ENCODE results near the gene OR52E5. TPM values are rescaled to one million over a fixed set of nuclear protein-coding genes. Genes with fewer than 3 reads are reported as not detected.

The OR52E5 gene
- total and polyA plus RNA-seq, 2 of the 13 experiments (the other 11 are each of a cell fraction or from before 2014, with no cell fraction given) = not detected

DNA sequence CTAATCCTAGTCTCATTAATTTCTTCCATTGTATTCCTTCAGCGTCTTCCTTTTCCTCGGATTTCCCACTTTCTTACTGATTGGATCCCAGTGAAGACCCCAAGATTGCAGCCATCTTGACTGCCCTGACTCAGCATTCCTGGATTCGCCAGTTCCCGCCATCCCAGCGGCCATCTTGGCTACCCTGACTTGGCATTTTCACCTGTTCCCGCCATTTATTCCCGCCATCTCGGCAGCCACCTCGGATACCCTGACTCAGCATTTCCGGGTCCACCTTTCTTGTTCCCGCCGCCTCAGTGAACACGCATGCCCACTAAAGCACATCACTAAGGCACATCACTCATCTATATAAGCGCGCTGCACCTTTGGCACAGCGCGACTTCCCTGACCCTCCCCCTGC, 35.3 kb downstream of the OR52E5 start:
- H3K27me3 ChIP-seq (ENCODE audit: control insufficient read depth in 1 of 2, insufficient read depth in 2 of 2, low read length in 2 of 2) = peaks cover 0 to 7% of the 10 kb centered on the region in 2 experiments; a peak in 2 of 5 replicates
- DNase-seq (ENCODE audit: low spot score) (no peak), ATAC-seq (no peak), FAIRE-seq (no peak)
- H2AFZ ChIP-seq (ENCODE audit: low read length) = no peak overlapping the region
- no peaks in the 10 kb centered on the region for H3K9me3 ChIP-seq (ENCODE audit: low read length)
- H3K36me3 ChIP-seq (replicated peaks in 1 of 2; ENCODE audit: control insufficient read depth in 1 of 2, insufficient read depth in 2 of 2, low read length in 2 of 2) = no peaks in the 10 kb centered on the region
- H3K4me1 ChIP-seq (ENCODE audit: insufficient read depth, low read length) = no peaks in the 10 kb centered on the region
- no peaks in the 10 kb centered on the region for H3K79me2 ChIP-seq (ENCODE audit: insufficient read depth, low read length)
- no peaks in the 10 kb centered on the region for H4K20me1 ChIP-seq (ENCODE audit: insufficient read depth, low read length)
- no peak overlapping the region for H3K4me3 ChIP-seq (replicated peaks in 1 of 3; ENCODE audit: insufficient read depth in 1 of 3, low read depth in 2 of 3, low read length in 3 of 3)
- 55% methylated on average over 17 of the region's 17 CpGs for WGBS (ENCODE audit: low lambda C conversion rate)
- in situ Hi-C loops (cut with HindIII; ENCODE audit: extremely low pct_ligation_motif_present, low pct_unique_long_range_greater_than_20kb) = no loop called here
- ChIA-PET POLR2A (no interaction called here), CTCF (ENCODE audit: low intra/inter-chr PET ratio, low total read pairs) (no interaction called here)
- no peak overlapping the region for H3K27ac ChIP-seq (ENCODE audit: extremely low read length, insufficient read depth, low read length)
- no TSS peak for BruUV-seq (replicated peaks)
- intact Hi-C loops (cut with micrococcal nuclease; ENCODE audit: unreplicated experiment) = no loop called here
- TF ChIP-seq ZNF660 (CRISPR knock-in tag; IDR thresholded peaks at IDR 0.05; ENCODE audit: borderline replicate concordance, low read depth) (no peak), SP5 (CRISPR knock-in tag; IDR thresholded peaks at IDR 0.05; ENCODE audit: borderline replicate concordance, low read depth) (no peak), MAFF (IDR thresholded peaks at IDR 0.05; ENCODE audit: low read depth, low read length) (peak; percentile 92), ZNF788 (CRISPR knock-in tag; IDR thresholded peaks at IDR 0.05; ENCODE audit: borderline replicate concordance) (no peak), MAFK (conservative IDR thresholded peaks at IDR 0.05 in 1 of 2, IDR thresholded peaks at IDR 0.05 in 1 of 2; ENCODE audit: low read length in 2 of 2) (peak; percentile 92 to 95), KAT8 (CRISPR knock-in tag; IDR thresholded peaks at IDR 0.05) (no peak), SP2 (CRISPR knock-in tag; IDR thresholded peaks at IDR 0.05) (no peak), MBNL3 (CRISPR knock-in tag; conservative IDR thresholded peaks at IDR 0.05) (no peak), NBN (conservative IDR thresholded peaks at IDR 0.05) (no peak), ZFP37 (CRISPR knock-in tag; IDR thresholded peaks at IDR 0.05; ENCODE audit: borderline replicate concordance) (no peak), FOXK1 (CRISPR knock-in tag; IDR thresholded peaks at IDR 0.05; ENCODE audit: borderline replicate concordance, low read depth) (no peak), TBX3 (IDR thresholded peaks at IDR 0.05; ENCODE audit: borderline replicate concordance) (no peak)
- TF ChIP-seq, protein P1, sequence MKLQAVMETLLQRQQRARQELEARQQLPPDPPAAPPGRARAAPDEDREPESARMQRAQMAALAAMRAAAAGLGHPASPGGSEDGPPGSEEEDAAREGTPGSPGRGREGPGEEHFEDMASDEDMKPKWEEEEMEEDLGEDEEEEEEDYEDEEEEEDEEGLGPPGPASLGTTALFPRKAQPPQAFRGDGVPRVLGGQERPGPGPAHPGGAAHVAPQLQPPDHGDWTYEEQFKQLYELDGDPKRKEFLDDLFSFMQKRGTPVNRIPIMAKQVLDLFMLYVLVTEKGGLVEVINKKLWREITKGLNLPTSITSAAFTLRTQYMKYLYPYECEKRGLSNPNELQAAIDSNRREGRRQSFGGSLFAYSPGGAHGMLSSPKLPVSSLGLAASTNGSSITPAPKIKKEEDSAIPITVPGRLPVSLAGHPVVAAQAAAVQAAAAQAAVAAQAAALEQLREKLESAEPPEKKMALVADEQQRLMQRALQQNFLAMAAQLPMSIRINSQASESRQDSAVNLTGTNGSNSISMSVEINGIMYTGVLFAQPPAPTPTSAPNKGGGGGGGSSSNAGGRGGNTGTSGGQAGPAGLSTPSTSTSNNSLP (IDR thresholded peaks at IDR 0.05; ENCODE audit: low read depth, low read length) = no peak
- TF ChIP-seq, protein P2, sequence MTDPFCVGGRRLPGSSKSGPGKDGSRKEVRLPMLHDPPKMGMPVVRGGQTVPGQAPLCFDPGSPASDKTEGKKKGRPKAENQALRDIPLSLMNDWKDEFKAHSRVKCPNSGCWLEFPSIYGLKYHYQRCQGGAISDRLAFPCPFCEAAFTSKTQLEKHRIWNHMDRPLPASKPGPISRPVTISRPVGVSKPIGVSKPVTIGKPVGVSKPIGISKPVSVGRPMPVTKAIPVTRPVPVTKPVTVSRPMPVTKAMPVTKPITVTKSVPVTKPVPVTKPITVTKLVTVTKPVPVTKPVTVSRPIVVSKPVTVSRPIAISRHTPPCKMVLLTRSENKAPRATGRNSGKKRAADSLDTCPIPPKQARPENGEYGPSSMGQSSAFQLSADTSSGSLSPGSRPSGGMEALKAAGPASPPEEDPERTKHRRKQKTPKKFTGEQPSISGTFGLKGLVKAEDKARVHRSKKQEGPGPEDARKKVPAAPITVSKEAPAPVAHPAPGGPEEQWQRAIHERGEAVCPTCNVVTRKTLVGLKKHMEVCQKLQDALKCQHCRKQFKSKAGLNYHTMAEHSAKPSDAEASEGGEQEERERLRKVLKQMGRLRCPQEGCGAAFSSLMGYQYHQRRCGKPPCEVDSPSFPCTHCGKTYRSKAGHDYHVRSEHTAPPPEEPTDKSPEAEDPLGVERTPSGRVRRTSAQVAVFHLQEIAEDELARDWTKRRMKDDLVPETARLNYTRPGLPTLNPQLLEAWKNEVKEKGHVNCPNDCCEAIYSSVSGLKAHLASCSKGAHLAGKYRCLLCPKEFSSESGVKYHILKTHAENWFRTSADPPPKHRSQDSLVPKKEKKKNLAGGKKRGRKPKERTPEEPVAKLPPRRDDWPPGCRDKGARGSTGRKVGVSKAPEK (CRISPR knock-in tag; IDR thresholded peaks at IDR 0.05; ENCODE audit: borderline replicate concordance) = no peak
- TF ChIP-seq, protein P3, sequence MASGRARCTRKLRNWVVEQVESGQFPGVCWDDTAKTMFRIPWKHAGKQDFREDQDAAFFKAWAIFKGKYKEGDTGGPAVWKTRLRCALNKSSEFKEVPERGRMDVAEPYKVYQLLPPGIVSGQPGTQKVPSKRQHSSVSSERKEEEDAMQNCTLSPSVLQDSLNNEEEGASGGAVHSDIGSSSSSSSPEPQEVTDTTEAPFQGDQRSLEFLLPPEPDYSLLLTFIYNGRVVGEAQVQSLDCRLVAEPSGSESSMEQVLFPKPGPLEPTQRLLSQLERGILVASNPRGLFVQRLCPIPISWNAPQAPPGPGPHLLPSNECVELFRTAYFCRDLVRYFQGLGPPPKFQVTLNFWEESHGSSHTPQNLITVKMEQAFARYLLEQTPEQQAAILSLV (CRISPR knock-in tag; IDR thresholded peaks at IDR 0.05; ENCODE audit: borderline replicate concordance) = no peak
- TF ChIP-seq, protein P4, sequence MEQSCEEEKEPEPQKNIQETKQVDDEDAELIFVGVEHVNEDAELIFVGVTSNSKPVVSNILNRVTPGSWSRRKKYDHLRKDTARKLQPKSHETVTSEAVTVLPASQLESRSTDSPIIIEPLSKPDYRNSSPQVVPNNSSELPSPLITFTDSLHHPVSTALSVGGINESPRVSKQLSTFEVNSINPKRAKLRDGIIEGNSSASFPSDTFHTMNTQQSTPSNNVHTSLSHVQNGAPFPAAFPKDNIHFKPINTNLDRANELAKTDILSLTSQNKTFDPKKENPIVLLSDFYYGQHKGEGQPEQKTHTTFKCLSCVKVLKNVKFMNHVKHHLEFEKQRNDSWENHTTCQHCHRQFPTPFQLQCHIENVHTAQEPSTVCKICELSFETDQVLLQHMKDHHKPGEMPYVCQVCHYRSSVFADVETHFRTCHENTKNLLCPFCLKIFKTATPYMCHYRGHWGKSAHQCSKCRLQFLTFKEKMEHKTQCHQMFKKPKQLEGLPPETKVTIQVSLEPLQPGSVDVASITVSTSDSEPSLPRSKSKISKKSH (CRISPR knock-in tag; IDR thresholded peaks at IDR 0.05; ENCODE audit: borderline replicate concordance) = no peak
- no peak overlapping the region for H3K9ac ChIP-seq (ENCODE audit: insufficient read depth, low read depth, low read length)
- no peak overlapping the region for H3K4me2 ChIP-seq (ENCODE audit: low read depth, low read length)

Measured in HepG2 (cell line).